ENCODE results near the gene SSTR5.

DNA sequence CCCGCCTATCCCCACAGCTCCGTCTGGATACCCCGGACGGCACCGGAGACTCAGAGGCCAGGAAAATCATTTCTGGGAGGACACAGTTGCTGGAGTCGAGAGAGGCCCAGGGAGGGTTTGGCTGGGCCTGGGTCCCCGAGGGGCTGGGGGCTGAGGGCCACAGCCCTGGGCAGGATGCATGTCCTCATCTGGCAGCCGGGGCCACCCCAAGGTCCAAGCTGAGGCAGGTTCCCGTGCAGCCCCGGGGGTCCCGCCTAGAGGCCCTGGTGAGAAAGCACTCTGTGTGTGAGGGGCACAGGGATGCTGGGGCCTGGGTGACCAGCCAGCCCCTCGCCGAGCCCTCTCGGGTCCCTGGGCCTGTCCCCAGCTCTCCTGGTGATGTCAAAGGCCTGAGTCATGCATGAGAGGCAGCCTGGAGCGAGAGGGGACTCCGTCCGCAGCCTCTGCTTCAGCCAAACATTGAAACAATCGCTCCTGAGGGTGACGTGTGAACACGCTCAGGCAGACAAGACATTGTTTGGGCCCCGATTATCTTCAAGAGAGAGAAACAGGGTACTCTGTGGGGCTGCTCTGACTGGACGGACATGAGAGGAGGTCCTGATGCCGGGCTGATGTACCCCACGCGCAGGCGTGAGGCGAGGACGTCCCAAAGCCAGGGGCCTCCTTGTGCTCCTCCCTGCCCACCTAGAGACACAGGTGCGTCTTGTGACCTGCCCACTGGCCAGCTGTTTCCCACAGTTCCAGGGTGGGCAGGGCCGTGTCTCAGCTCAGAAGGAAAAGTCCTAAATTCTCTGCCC is 49.3 kb downstream of the SSTR5 start:
- TF ChIP-seq POLR2A (IDR thresholded peaks at IDR 0.05; ENCODE audit: low read length) (no peak), GATA1 (IDR thresholded peaks at IDR 0.05; ENCODE audit: low read depth, low read length) (no peak)

Measured in erythroblast (primary cell).